ENCODE measurements around the gene GSS. TPM values are rescaled to one million over a fixed set of nuclear protein-coding genes. Genes with fewer than 3 reads are reported as not detected.

Gene GSS
- total and polyA plus RNA-seq, 2 of the 8 experiments (the other 6 are each of a cell fraction or from before 2014, with no cell fraction given): 34.6 to 43.2 TPM

DNA sequence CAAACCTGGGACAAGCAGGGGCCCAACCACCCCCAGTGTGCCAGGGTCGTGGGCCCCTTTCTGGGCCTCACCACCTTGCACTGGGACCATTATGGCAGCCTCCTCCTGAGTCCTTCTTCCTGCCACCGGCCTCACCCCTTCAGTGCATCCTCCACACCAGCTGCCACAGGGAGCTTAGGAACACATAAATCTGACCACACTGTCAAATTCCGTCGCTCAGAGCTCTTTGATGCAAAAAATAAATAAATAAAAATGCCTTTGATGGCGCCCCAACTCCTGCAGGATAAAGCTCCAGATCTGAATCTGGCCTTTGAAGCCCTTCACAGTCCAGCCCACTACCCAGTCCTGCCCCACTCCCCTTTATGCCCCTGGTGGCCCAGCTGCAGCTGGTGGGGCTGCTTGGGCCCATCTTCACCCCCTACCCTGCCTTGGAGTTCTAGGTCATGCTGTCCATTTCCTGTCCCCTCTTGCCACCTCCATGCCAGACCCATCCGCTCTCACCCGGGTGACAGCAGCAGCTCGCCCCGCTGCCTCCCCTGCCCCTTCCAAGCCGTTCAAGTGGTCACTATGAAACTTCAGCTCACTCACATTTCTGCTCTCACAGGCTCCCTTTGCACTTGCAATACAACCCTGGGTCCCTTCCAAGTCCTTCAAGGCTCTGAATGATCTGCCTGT lies 16.1 kb upstream of the GSS start:
- WGBS, 2 experiments (ENCODE audit: extremely low coverage in 1 of 2, insufficient coverage in 1 of 2, insufficient read length in 1 of 2, insufficient replicate concordance in 2 of 2, low coverage in 1 of 2, low lambda C conversion rate in 2 of 2, missing lambda C conversion rate in 1 of 2): 91% methylated on average over 10 of the region's 10 CpGs; no CpG with 5 or more reads in 1 of the 2 experiments
- H4K5ac ChIP-seq (ENCODE audit: insufficient read length, low read depth, low read length): no peak overlapping the region
- no peaks in the 10 kb centered on the region for H3K23me2 ChIP-seq (ENCODE audit: low read depth, low read length)
- H2BK12ac ChIP-seq (ENCODE audit: low read depth, low read length): no peak overlapping the region
- DNase-seq (ENCODE audit: low read depth in 1 of 2, low spot score in 2 of 2) (no peak), FAIRE-seq (no peak)
- H3K18ac ChIP-seq (ENCODE audit: extremely low read depth, low read length): no peak overlapping the region
- no peak overlapping the region for H3K23ac ChIP-seq (ENCODE audit: insufficient read length)
- H3K56ac ChIP-seq (replicated peaks; ENCODE audit: insufficient read length, low read depth, low read length): no peak overlapping the region
- no peaks in the 10 kb centered on the region for H3K36me3 ChIP-seq (ENCODE audit: control insufficient read depth in 2 of 4, insufficient read depth in 4 of 4, low read length in 3 of 4)
- H3K9ac ChIP-seq (replicated peaks in 1 of 4; ENCODE audit: extremely low read depth in 1 of 4, low read depth in 3 of 4, low read length in 3 of 4): no peak overlapping the region
- no peak overlapping the region for H2BK20ac ChIP-seq (ENCODE audit: low read length)
- H3K4me1 ChIP-seq (replicated peaks in 1 of 4; ENCODE audit: control insufficient read depth in 3 of 4, insufficient read depth in 4 of 4, low read length in 3 of 4): no peaks in the 10 kb centered on the region; a peak in 3 of 7 replicates
- H3K14ac ChIP-seq (ENCODE audit: insufficient read length): no peak overlapping the region
- no peaks in the 10 kb centered on the region for H3K9me3 ChIP-seq (ENCODE audit: insufficient read depth in 2 of 2, low read depth in 1 of 2, low read length in 1 of 2)
- H3K4me2 ChIP-seq (ENCODE audit: insufficient read depth in 1 of 2, low read depth in 2 of 2, low read length in 2 of 2): no peak overlapping the region
- POLR2A ChIA-PET (ENCODE audit: partially characterized antibody): interaction anchor here (0.6 to 2.0 kb wide), 2 partner anchors 16 to 119 kb away, joined by 4 to 7 read pairs; partner anchors contain the start of genes GSS and MYH7B
- no peak overlapping the region for H4K91ac ChIP-seq (replicated peaks; ENCODE audit: insufficient read length, low read length)
- H2BK15ac ChIP-seq (ENCODE audit: low read length): no peak overlapping the region
- no peak overlapping the region for H3K4me3 ChIP-seq (ENCODE audit: extremely low read depth in 1 of 4, insufficient read depth in 2 of 4, low read depth in 3 of 4, low read length in 4 of 4)
- TF ChIP-seq YY1 (IDR thresholded peaks at IDR 0.05; ENCODE audit: low read depth, low read length) (no peak), RXRA (IDR thresholded peaks at IDR 0.05; ENCODE audit: insufficient read depth, low read depth, low read length) (no peak), POLR2A (IDR thresholded peaks at IDR 0.05; ENCODE audit: control extremely low read depth in 1 of 2, low read depth in 2 of 2, low read length in 2 of 2) (no peak), RAD21 (IDR thresholded peaks at IDR 0.05 in 1 of 2, conservative IDR thresholded peaks at IDR 0.05 in 1 of 2; ENCODE audit: low read depth in 2 of 2, low read length in 2 of 2) (no peak), TEAD4 (IDR thresholded peaks at IDR 0.05; ENCODE audit: low read depth, low read length) (no peak), RFX5 (IDR thresholded peaks at IDR 0.05; ENCODE audit: borderline replicate concordance, low read depth, low read length) (no peak), SP4 (IDR thresholded peaks at IDR 0.05; ENCODE audit: low read length) (no peak)
- no peak overlapping the region for H3K27ac ChIP-seq (ENCODE audit: low read depth, low read length)
- H2AFZ ChIP-seq (ENCODE audit: low read length): no peak overlapping the region
- no peak overlapping the region for H2BK5ac ChIP-seq (ENCODE audit: low read depth, low read length)
- no peak overlapping the region for H2AK5ac ChIP-seq (ENCODE audit: low read depth, low read length)
- H3K79me1 ChIP-seq (ENCODE audit: low read depth, low read length): no peaks in the 10 kb centered on the region
- H4K20me1 ChIP-seq (replicated peaks in 1 of 2; ENCODE audit: control insufficient read depth in 1 of 2, insufficient read depth in 2 of 2, low read length in 2 of 2): no peaks in the 10 kb centered on the region
- no peak overlapping the region for H4K8ac ChIP-seq (ENCODE audit: extremely low read depth, insufficient read depth, low read length)
- CTCF ChIA-PET (ENCODE audit: partially characterized antibody): interaction anchor here (0.7 to 6.9 kb wide), 11 partner anchors 17 to 254 kb away, joined by 3 to 26 read pairs (median 3); no protein-coding TSS in a partner anchor
- H3K4ac ChIP-seq (replicated peaks; ENCODE audit: insufficient read length, low read depth, low read length): no peak overlapping the region
- no peaks in the 10 kb centered on the region for H3K27me3 ChIP-seq (replicated peaks in 1 of 4; ENCODE audit: control insufficient read depth in 3 of 4, extremely low read depth in 1 of 4, insufficient read depth in 3 of 4, low read length in 3 of 4)
- H2BK120ac ChIP-seq (replicated peaks; ENCODE audit: low read depth, low read length): no peak overlapping the region
- no peaks in the 10 kb centered on the region for H3K79me2 ChIP-seq (ENCODE audit: control insufficient read depth in 1 of 2, insufficient read depth in 2 of 2, low read length in 2 of 2)

All from H1 (cell line).